ENCODE measurements around the gene ABHD14A.

GRCh38 chr3:51959651-51960050 is 15.2 kb upstream of the ABHD14A start:
- no peak for TF ChIP-seq CTCF (CRISPR knock-in tag; IDR thresholded peaks at IDR 0.05)
- no peak for TF ChIP-seq E2F5 (CRISPR knock-in tag; conservative IDR thresholded peaks at IDR 0.05)
- TF ChIP-seq SMC3 (IDR thresholded peaks at IDR 0.05; ENCODE audit: low read length): no peak
- no peak for TF ChIP-seq SP1 (IDR thresholded peaks at IDR 0.05)
- TF ChIP-seq SP1 (CRISPR knock-in tag; IDR thresholded peaks at IDR 0.05): no peak
- TF ChIP-seq, protein P1, sequence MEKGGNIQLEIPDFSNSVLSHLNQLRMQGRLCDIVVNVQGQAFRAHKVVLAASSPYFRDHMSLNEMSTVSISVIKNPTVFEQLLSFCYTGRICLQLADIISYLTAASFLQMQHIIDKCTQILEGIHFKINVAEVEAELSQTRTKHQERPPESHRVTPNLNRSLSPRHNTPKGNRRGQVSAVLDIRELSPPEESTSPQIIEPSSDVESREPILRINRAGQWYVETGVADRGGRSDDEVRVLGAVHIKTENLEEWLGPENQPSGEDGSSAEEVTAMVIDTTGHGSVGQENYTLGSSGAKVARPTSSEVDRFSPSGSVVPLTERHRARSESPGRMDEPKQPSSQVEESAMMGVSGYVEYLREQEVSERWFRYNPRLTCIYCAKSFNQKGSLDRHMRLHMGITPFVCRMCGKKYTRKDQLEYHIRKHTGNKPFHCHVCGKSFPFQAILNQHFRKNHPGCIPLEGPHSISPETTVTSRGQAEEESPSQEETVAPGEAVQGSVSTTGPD (CRISPR knock-in tag; IDR thresholded peaks at IDR 0.05): no peak
- TF ChIP-seq JUN (CRISPR knock-in tag; IDR thresholded peaks at IDR 0.05): no peak
- TF ChIP-seq FOXP1 (IDR thresholded peaks at IDR 0.05): no peak
- no peak for TF ChIP-seq FOXP1 (CRISPR knock-in tag; IDR thresholded peaks at IDR 0.05)

Data from HepG2 (cell line).